Trophoblast cell (in vitro differentiated cells and primary cell): ENCODE data around the gene IL1F10.

ENCODE experiments used
- DNase-seq, 2 donors: peaks; one replicate each; pipeline ENCODE4 v3.0.0-alpha.2; 2016
- H2AFZ ChIP-seq: 2 replicates; pipeline ENCODE4 v1.6.1; 2013; ENCODE audit warnings: low read length, moderate library complexity, mild to moderate bottlenecking; ENCODE audit not compliant: insufficient read depth, poor library complexity
- H2AK5ac ChIP-seq: 2 replicates; pipeline ENCODE4 v1.6.1; 2013; ENCODE audit warnings: mild to moderate bottlenecking, low read length
- H2BK120ac ChIP-seq: 2 replicates; pipeline ENCODE4 v1.6.1; 2013; ENCODE audit warnings: low read length, mild to moderate bottlenecking, moderate library complexity; ENCODE audit not compliant: insufficient read depth, poor library complexity
- H2BK12ac ChIP-seq: 2 replicates; pipeline ENCODE4 v1.6.1; 2013; ENCODE audit warnings: mild to moderate bottlenecking, low read length, moderate library complexity
- H2BK5ac ChIP-seq: 2 replicates; pipeline ENCODE4 v1.6.1; 2013; ENCODE audit warnings: low read length, low read depth, moderate library complexity, mild to moderate bottlenecking; ENCODE audit not compliant: poor library complexity
- H3K14ac ChIP-seq: 2 replicates; pipeline ENCODE4 v1.6.1; 2013; ENCODE audit warnings: mild to moderate bottlenecking, low read length
- H3K18ac ChIP-seq: 2 replicates; pipeline ENCODE4 v1.6.1; 2013; ENCODE audit warnings: mild to moderate bottlenecking, low read length
- H3K23ac ChIP-seq: 2 replicates; pipeline ENCODE4 v1.6.1; 2013; ENCODE audit warnings: low read length
- H3K27ac ChIP-seq: 2 replicates; pipeline ENCODE4 v1.5.1; 2013; ENCODE audit warnings: low read depth, mild to moderate bottlenecking, inconsistent platforms, low read length, moderate library complexity
- H3K27me3 ChIP-seq: 2 replicates; pipeline ENCODE4 v1.6.1; 2013; ENCODE audit warnings: inconsistent platforms, mild to moderate bottlenecking, low read length, moderate library complexity; ENCODE audit not compliant: insufficient read depth
- H3K36me3 ChIP-seq, 2 experiments: 1 replicate in 1 of 2; 2 replicates in 1 of 2; pipeline ENCODE4 v1.6.1; 2013; ENCODE audit warnings: low read length in 2 of 2, mild to moderate bottlenecking in 2 of 2, moderate library complexity in 1 of 2; ENCODE audit not compliant: insufficient read depth in 2 of 2, control insufficient read depth in 1 of 2
- H3K4ac ChIP-seq: 2 replicates; pipeline ENCODE4 v1.6.1; 2013; ENCODE audit warnings: low read depth, mild to moderate bottlenecking, low read length, moderate library complexity
- H3K4me1 ChIP-seq, 2 experiments: 1 replicate in 1 of 2; 2 replicates in 1 of 2; pipeline ENCODE4 v1.6.1; 2013; ENCODE audit warnings: low read length in 2 of 2, mild to moderate bottlenecking in 2 of 2, moderate library complexity in 1 of 2; ENCODE audit not compliant: insufficient read depth in 2 of 2, control insufficient read depth in 1 of 2
- H3K4me2 ChIP-seq: 2 replicates; pipeline ENCODE4 v1.6.1; 2013; ENCODE audit warnings: inconsistent platforms, mild to moderate bottlenecking, low read length, moderate library complexity
- H3K4me3 ChIP-seq: 2 replicates; pipeline ENCODE4 v1.5.1; 2013; ENCODE audit warnings: mild to moderate bottlenecking, low read depth, low read length, inconsistent platforms
- H3K79me1 ChIP-seq: one replicate; pipeline ENCODE4 v1.6.1; 2013; ENCODE audit warnings: low read length
- H3K79me2 ChIP-seq: 2 replicates; pipeline ENCODE4 v1.6.1; 2013; ENCODE audit warnings: low read length, mild to moderate bottlenecking; ENCODE audit not compliant: control insufficient read depth, insufficient read depth, poor library complexity
- H3K9ac ChIP-seq: 2 replicates; pipeline ENCODE4 v1.6.1; 2013; ENCODE audit warnings: mild to moderate bottlenecking, low read length
- H3K9me3 ChIP-seq: 2 replicates; pipeline ENCODE4 v1.6.1; 2013; ENCODE audit warnings: low read depth, mild to moderate bottlenecking, control low read depth, inconsistent platforms, low read length; ENCODE audit not compliant: insufficient read depth
- H4K12ac ChIP-seq: 2 replicates; pipeline ENCODE4 v1.6.1; 2013; ENCODE audit warnings: low read depth, mild to moderate bottlenecking, low read length, moderate library complexity
- H4K8ac ChIP-seq: 2 replicates; pipeline ENCODE4 v1.6.1; 2013; ENCODE audit warnings: low read depth, mild to moderate bottlenecking, low read length, moderate library complexity
- H4K91ac ChIP-seq: one replicate; pipeline ENCODE4 v1.6.1; 2013; ENCODE audit warnings: low read depth, mild to moderate bottlenecking, low read length, moderate library complexity
- WGBS: extraction: QIAGEN DNeasy Blood & Tissue Kit; methylation state at CpG from one replicate; pipeline ENCODE4 v1.1.7; 2013; ENCODE audit warnings: missing lambda C conversion rate; ENCODE audit not compliant: insufficient read length, insufficient coverage; ENCODE audit errors: extremely low coverage; 5-methylcytosine and 5-hydroxymethylcytosine counted together

Gene IL1F10

DNA sequence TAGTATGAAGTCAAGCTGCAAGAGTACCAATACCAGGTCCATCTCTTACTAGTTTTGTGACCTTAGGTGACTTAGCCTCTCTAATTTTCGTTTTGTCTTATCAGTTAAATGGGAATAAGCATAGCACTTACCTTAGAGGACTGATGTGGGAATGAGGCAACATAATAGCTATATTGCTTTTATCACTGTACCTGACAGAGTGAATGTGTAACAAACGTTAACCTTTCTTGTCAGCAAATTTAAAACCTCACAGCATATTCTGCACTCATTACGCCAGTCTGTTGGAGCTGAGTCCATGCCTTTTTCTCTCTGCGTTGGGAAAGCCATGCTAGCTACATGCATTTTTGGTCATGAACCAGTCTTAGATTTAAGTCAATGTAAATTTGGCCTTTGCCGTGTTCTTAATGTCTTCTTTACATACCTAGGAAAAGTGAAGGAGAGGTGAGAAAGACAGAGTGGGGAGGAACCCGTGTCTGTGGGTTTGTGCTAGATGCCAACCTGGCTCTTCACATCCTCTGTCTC is 15.3 kb upstream of the IL1F10 start, which contains the start of gene IL36B:
Gene IL36B, minus strand, starts transcription at position 472 of the 522 bp plus-strand sequence.
- Histone ChIP-seq H3K79me1 (no peaks in the 10 kb centered on the region), H3K18ac (no peak within 1 kb of the TSS), H2BK120ac (no peak within 1 kb of the TSS), H4K12ac (no peak within 1 kb of the TSS), H2AK5ac (no peak within 1 kb of the TSS), H2BK5ac (no peak within 1 kb of the TSS), H3K36me3 (no peaks in the 10 kb centered on the region), H3K4me1 (no peaks in the 10 kb centered on the region), H3K9me3 (peaks cover 22% of the 10 kb centered on the region), H3K9ac (no peak within 1 kb of the TSS), H4K8ac (no peak within 1 kb of the TSS), H3K23ac (no peak within 1 kb of the TSS), H3K4me3 (no peak within 1 kb of the TSS), H3K27me3 (no peaks in the 10 kb centered on the region), H3K4me2 (no peak within 1 kb of the TSS), H4K91ac (no peak within 1 kb of the TSS), H3K79me2 (no peaks in the 10 kb centered on the region), H3K4ac (no peak within 1 kb of the TSS), H2AFZ (no peak within 1 kb of the TSS), H2BK12ac (no peak within 1 kb of the TSS), H3K14ac (no peak within 1 kb of the TSS), H3K27ac (no peak within 1 kb of the TSS)
- no CpG with 5 or more reads among the region's 6 CpGs for WGBS
- DNase-seq: no peak

DNA sequence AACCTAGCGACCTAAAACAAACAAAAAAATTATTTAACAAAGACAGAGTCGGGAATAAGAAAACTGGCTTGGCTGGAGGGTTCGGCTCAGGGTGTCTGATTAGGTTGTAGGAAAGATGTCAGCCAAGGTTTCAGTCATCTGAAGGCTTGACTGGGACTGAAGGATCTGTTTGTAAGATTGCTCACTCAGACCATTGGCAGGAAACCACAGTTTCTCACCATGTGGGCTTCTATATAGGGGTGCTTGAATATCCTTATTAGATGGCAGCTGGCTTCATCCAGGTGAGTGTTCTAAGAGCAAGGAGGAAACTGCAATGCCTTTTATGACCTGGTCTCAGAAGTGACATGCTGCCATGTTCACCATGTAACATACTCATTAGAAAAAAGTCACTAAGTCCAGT is 14.1 kb upstream of the IL1F10 start:
- DNase-seq: no peak
- H2BK12ac ChIP-seq: no peak overlapping the region
- no peak overlapping the region for H4K12ac ChIP-seq
- no peak overlapping the region for H2BK5ac ChIP-seq
- H3K14ac ChIP-seq: no peak overlapping the region
- H3K4me1 ChIP-seq: peaks cover under 1 to 2% of the 10 kb centered on the region in 2 experiments
- no peak overlapping the region for H3K27ac ChIP-seq
- H3K4me3 ChIP-seq: no peak overlapping the region
- no peak overlapping the region for H3K18ac ChIP-seq
- H3K4me2 ChIP-seq: no peak overlapping the region
- no peaks in the 10 kb centered on the region for H3K36me3 ChIP-seq
- no peak overlapping the region for H4K8ac ChIP-seq
- H3K27me3 ChIP-seq: no peaks in the 10 kb centered on the region
- no peak overlapping the region for H3K9ac ChIP-seq
- no peak overlapping the region for H2AK5ac ChIP-seq
- no peak overlapping the region for H2BK120ac ChIP-seq
- H2AFZ ChIP-seq: no peak overlapping the region
- no peaks in the 10 kb centered on the region for H3K79me2 ChIP-seq
- WGBS: no CpG with 5 or more reads among the region's 3 CpGs
- no peak overlapping the region for H3K4ac ChIP-seq
- peaks cover 22% of the 10 kb centered on the region for H3K9me3 ChIP-seq
- no peak overlapping the region for H3K23ac ChIP-seq
- peaks cover 2% of the 10 kb centered on the region for H3K79me1 ChIP-seq
- H4K91ac ChIP-seq: no peak overlapping the region

DNA sequence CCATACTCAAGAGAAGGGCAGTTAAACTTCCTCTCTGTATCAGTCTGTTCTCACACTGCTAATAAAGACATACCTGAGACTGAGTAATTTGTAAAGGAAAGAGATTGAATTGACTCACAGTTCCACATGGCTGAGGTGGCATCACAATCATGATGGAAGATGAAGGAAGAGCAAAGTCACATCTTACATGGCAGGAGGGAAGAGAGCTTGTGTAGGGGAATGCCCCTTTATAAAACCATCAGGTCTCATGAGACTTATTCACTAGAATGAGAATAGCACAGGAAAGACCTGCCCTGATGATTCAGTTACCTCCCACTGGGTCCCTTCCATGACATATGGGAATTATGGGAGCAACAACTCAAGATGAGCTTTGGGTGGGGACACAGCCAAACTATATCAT is 13.7 kb upstream of the IL1F10 start:
- no peak overlapping the region for H2BK120ac ChIP-seq
- no peak overlapping the region for H4K12ac ChIP-seq
- H4K8ac ChIP-seq: no peak overlapping the region
- peaks cover 22% of the 10 kb centered on the region for H3K9me3 ChIP-seq
- no peak overlapping the region for H3K14ac ChIP-seq
- H3K4me1 ChIP-seq: peaks cover 4 to 6% of the 10 kb centered on the region in 2 experiments
- H3K4ac ChIP-seq: no peak overlapping the region
- no peaks in the 10 kb centered on the region for H3K79me2 ChIP-seq
- H3K27ac ChIP-seq: no peak overlapping the region
- H3K79me1 ChIP-seq: peaks cover 6% of the 10 kb centered on the region
- H4K91ac ChIP-seq: no peak overlapping the region
- no peak overlapping the region for H3K18ac ChIP-seq
- H3K27me3 ChIP-seq: no peaks in the 10 kb centered on the region
- H2AFZ ChIP-seq: no peak overlapping the region
- no peaks in the 10 kb centered on the region for H3K36me3 ChIP-seq
- no peak overlapping the region for H2AK5ac ChIP-seq
- no peak overlapping the region for H3K23ac ChIP-seq
- no peak overlapping the region for H3K4me3 ChIP-seq
- H2BK5ac ChIP-seq: no peak overlapping the region
- H2BK12ac ChIP-seq: no peak overlapping the region
- H3K4me2 ChIP-seq: no peak overlapping the region
- H3K9ac ChIP-seq: no peak overlapping the region
- DNase-seq: no peak

DNA sequence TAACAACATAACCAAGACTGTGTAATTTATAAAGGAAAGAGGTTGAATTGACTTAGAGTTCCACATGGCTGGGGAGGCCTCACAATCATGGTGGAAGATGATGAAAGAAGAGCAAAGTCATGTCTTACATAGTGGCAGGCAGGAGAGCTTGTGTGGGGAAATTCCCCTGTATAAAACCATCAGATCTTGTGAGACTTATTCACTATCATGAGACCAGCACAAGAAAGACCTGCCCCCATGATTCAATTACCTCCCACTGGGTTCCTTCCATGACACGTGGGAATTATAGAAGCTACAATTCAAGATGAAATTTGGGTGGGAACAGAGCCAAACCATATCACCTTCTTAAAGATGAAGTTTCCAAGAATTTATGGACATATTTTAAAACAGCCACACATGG is 11.2 kb upstream of the IL1F10 start:
- WGBS: no CpG with 5 or more reads among the region's 1 CpG
- no peak overlapping the region for H3K4me3 ChIP-seq
- H4K8ac ChIP-seq: no peak overlapping the region
- H3K79me1 ChIP-seq: peaks cover 8% of the 10 kb centered on the region
- no peak overlapping the region for H3K9ac ChIP-seq
- no peak overlapping the region for H3K23ac ChIP-seq
- no peak overlapping the region for H2BK5ac ChIP-seq
- no peak overlapping the region for H3K4me2 ChIP-seq
- no peak overlapping the region for H3K18ac ChIP-seq
- H2AFZ ChIP-seq: no peak overlapping the region
- H2AK5ac ChIP-seq: no peak overlapping the region
- DNase-seq: no peak
- H4K12ac ChIP-seq: no peak overlapping the region
- H3K36me3 ChIP-seq: no peaks in the 10 kb centered on the region
- no peak overlapping the region for H3K14ac ChIP-seq
- peaks cover 9 to 10% of the 10 kb centered on the region in 2 experiments for H3K4me1 ChIP-seq
- no peak overlapping the region for H4K91ac ChIP-seq
- H3K79me2 ChIP-seq: no peaks in the 10 kb centered on the region
- peaks cover 13% of the 10 kb centered on the region for H3K9me3 ChIP-seq
- no peaks in the 10 kb centered on the region for H3K27me3 ChIP-seq
- no peak overlapping the region for H2BK120ac ChIP-seq
- no peak overlapping the region for H3K4ac ChIP-seq
- no peak overlapping the region for H3K27ac ChIP-seq
- no peak overlapping the region for H2BK12ac ChIP-seq
